Stomach smooth muscle (tissue), 2 donors: ENCODE data around the gene LRIG1.

Experiments used
- H3K27ac ChIP-seq: one replicate; pipeline ENCODE4 v1.7.0; 2013; ENCODE audit warnings: mild to moderate bottlenecking, low read length, inconsistent platforms
- H3K27me3 ChIP-seq, 2 donors: one replicate each; pipeline ENCODE4 v1.7.0; 2013; ENCODE audit warnings: low read length in 2 of 2; ENCODE audit not compliant: insufficient read depth in 2 of 2, control insufficient read depth in 1 of 2
- H3K36me3 ChIP-seq, 2 donors: one replicate each; pipeline ENCODE4 v1.7.0; 2013; ENCODE audit warnings: low read length in 2 of 2; ENCODE audit not compliant: control insufficient read depth in 2 of 2, insufficient read depth in 2 of 2
- H3K4me1 ChIP-seq: one replicate; pipeline ENCODE4 v1.7.0; 2013; ENCODE audit warnings: low read length; ENCODE audit not compliant: control insufficient read depth, insufficient read depth
- H3K4me3 ChIP-seq, 2 donors: one replicate each; pipeline ENCODE4 v1.7.0; 2013; ENCODE audit warnings: low read length in 2 of 2
- H3K9ac ChIP-seq, 2 donors: one replicate each; pipeline ENCODE4 v1.7.0; 2013; ENCODE audit warnings: low read length in 2 of 2, mild to moderate bottlenecking in 1 of 2
- H3K9me3 ChIP-seq, 2 donors: one replicate each; pipeline ENCODE4 v1.7.0; 2013; ENCODE audit warnings: low read length in 2 of 2; ENCODE audit not compliant: control insufficient read depth in 2 of 2
- donor health status: healthy.
- donor health status: Pancreatic carcinoma.

LRIG1 gene

GRCh38 chr3:66394019-66394752 is 106.6 kb downstream of the LRIG1 start:
- peak overlapping the region; percentile 64 for H3K27ac ChIP-seq
- peaks cover 57% of the 10 kb centered on the region for H3K4me1 ChIP-seq
- H3K27me3 ChIP-seq: no peaks in the 10 kb centered on the region
- no peak overlapping the region for H3K9ac ChIP-seq
- no peak overlapping the region for H3K4me3 ChIP-seq
- no peaks in the 10 kb centered on the region for H3K9me3 ChIP-seq
- H3K36me3 ChIP-seq: peaks cover 50 to 56% of the 10 kb centered on the region in 2 donors

- no peaks in the 10 kb centered on the region for H3K27me3 ChIP-seq
- H3K9ac ChIP-seq: peak overlapping the region in 1 of 2 donors; percentile 16
- peaks cover 47 to 54% of the 10 kb centered on the region in 2 donors for H3K36me3 ChIP-seq
- no peaks in the 10 kb centered on the region for H3K9me3 ChIP-seq
- H3K4me3 ChIP-seq: peak overlapping the region in 1 of 2 donors; percentile 9
- H3K4me1 ChIP-seq: peaks cover 52% of the 10 kb centered on the region
- peak overlapping the region; percentile 64 for H3K27ac ChIP-seq
These were observed 107.4 kb downstream of the LRIG1 start for GRCh38 chr3:66393333-66394005.

GRCh38 chr3:66392966-66393332 is 107.9 kb downstream of the LRIG1 start:
- Histone ChIP-seq H3K4me1 (peaks cover 46% of the 10 kb centered on the region), H3K9me3 (no peaks in the 10 kb centered on the region), H3K27ac (peak overlapping the region; percentile 64), H3K27me3 (no peaks in the 10 kb centered on the region), H3K4me3 (peak overlapping the region in 1 of 2 donors; percentile 9), H3K9ac (peak overlapping the region; percentile 6 to 16), H3K36me3 (peaks cover 42 to 52% of the 10 kb centered on the region in 2 donors)

GRCh38 chr3:66392512-66392911 is 108.3 kb downstream of the LRIG1 start:
- Histone ChIP-seq H3K4me1 (peaks cover 43% of the 10 kb centered on the region), H3K4me3 (no peak overlapping the region), H3K27me3 (no peaks in the 10 kb centered on the region), H3K9me3 (no peaks in the 10 kb centered on the region), H3K36me3 (peaks cover 38 to 47% of the 10 kb centered on the region in 2 donors), H3K9ac (no peak overlapping the region), H3K27ac (peak overlapping the region; percentile 64)

GRCh38 chr3:66390013-66390412 is 110.8 kb downstream of the LRIG1 start:
- peaks cover 0 to 2% of the 10 kb centered on the region in 2 donors for H3K9me3 ChIP-seq
- H3K36me3 ChIP-seq: peaks cover 32 to 43% of the 10 kb centered on the region in 2 donors
- no peak overlapping the region for H3K27ac ChIP-seq
- H3K4me1 ChIP-seq: peaks cover 28% of the 10 kb centered on the region
- no peak overlapping the region for H3K9ac ChIP-seq
- no peaks in the 10 kb centered on the region for H3K27me3 ChIP-seq
- no peak overlapping the region for H3K4me3 ChIP-seq

- Histone ChIP-seq H3K27ac (no peak overlapping the region), H3K9me3 (peaks cover 0 to 5% of the 10 kb centered on the region in 2 donors), H3K4me3 (no peak overlapping the region), H3K36me3 (peaks cover 48 to 63% of the 10 kb centered on the region in 2 donors), H3K9ac (no peak overlapping the region), H3K27me3 (no peaks in the 10 kb centered on the region), H3K4me1 (peaks cover 7% of the 10 kb centered on the region)
These were observed 113.7 kb downstream of the LRIG1 start for GRCh38 chr3:66386925-66387650.

- Histone ChIP-seq H3K9ac (no peak overlapping the region), H3K36me3 (peaks cover 55 to 66% of the 10 kb centered on the region in 2 donors), H3K4me1 (peaks cover 15% of the 10 kb centered on the region), H3K27me3 (no peaks in the 10 kb centered on the region), H3K27ac (no peak overlapping the region), H3K4me3 (no peak overlapping the region), H3K9me3 (peaks cover 0 to 5% of the 10 kb centered on the region in 2 donors)
These were observed 114.6 kb downstream of the LRIG1 start for GRCh38 chr3:66386011-66386924.

GRCh38 chr3:66385066-66385465 is 115.8 kb downstream of the LRIG1 start:
- no peak overlapping the region for H3K27ac ChIP-seq
- H3K4me1 ChIP-seq: peaks cover 18% of the 10 kb centered on the region
- no peak overlapping the region for H3K4me3 ChIP-seq
- H3K9ac ChIP-seq: no peak overlapping the region
- peaks cover 67 to 73% of the 10 kb centered on the region in 2 donors for H3K36me3 ChIP-seq
- no peaks in the 10 kb centered on the region for H3K27me3 ChIP-seq
- peaks cover 0 to 5% of the 10 kb centered on the region in 2 donors for H3K9me3 ChIP-seq

GRCh38 chr3:66383998-66384745 is 116.7 kb downstream of the LRIG1 start:
- no peak overlapping the region for H3K27ac ChIP-seq
- no peak overlapping the region for H3K4me3 ChIP-seq
- H3K9ac ChIP-seq: no peak overlapping the region
- peaks cover 18% of the 10 kb centered on the region for H3K4me1 ChIP-seq
- H3K9me3 ChIP-seq: peaks cover 0 to 5% of the 10 kb centered on the region in 2 donors
- H3K27me3 ChIP-seq: no peaks in the 10 kb centered on the region
- peaks cover 73 to 81% of the 10 kb centered on the region in 2 donors for H3K36me3 ChIP-seq
